ENCODE results near the gene BIRC7. TPM values are rescaled to one million over a fixed set of nuclear protein-coding genes. Genes with fewer than 3 reads are reported as not detected.
"Not testable (repeated sequence)": the region's sequence is repeated elsewhere in the genome, so short reads cannot be mapped to it uniquely, and the experiment has no call there.

BIRC7 gene
- total RNA-seq, 2 experiments from 2014 or later, result 0.14 TPM; not detected in 1

GRCh38 chr20:63219866-63220521 is 15.7 kb upstream of the BIRC7 start:
- POLR2A ChIA-PET, result interaction anchor here (0.6 kb wide), 1 partner anchor 39 kb away, joined by 3 read pairs; no protein-coding TSS in a partner anchor
- H3K9me3 Mint-ChIP-seq (ENCODE audit: low read depth), result no peaks in the 10 kb centered on the region
- H3K4me3 Mint-ChIP-seq, result no peak overlapping the region
- intact Hi-C loops (cut with DNase I, micrococcal nuclease), result loop anchor here in 1 of 2 experiments (5.0 to 10.0 kb wide), 7 partner anchors 358 to 1098 kb away; partner anchors contain the start of genes ABHD16B, ADRM1, LSM14B and RPS21
- CTCF ChIA-PET, result no interaction called here
- no peak for ATAC-seq
- H3K27me3 Mint-ChIP-seq, result peaks cover 4% of the 10 kb centered on the region
- peaks cover 4% of the 10 kb centered on the region for H3K36me3 Mint-ChIP-seq (ENCODE audit: low read depth)
- peaks cover 8% of the 10 kb centered on the region for H3K4me1 Mint-ChIP-seq
- DNase-seq, result no peak
- peak overlapping the region; percentile 38 for H3K27ac Mint-ChIP-seq

DNA sequence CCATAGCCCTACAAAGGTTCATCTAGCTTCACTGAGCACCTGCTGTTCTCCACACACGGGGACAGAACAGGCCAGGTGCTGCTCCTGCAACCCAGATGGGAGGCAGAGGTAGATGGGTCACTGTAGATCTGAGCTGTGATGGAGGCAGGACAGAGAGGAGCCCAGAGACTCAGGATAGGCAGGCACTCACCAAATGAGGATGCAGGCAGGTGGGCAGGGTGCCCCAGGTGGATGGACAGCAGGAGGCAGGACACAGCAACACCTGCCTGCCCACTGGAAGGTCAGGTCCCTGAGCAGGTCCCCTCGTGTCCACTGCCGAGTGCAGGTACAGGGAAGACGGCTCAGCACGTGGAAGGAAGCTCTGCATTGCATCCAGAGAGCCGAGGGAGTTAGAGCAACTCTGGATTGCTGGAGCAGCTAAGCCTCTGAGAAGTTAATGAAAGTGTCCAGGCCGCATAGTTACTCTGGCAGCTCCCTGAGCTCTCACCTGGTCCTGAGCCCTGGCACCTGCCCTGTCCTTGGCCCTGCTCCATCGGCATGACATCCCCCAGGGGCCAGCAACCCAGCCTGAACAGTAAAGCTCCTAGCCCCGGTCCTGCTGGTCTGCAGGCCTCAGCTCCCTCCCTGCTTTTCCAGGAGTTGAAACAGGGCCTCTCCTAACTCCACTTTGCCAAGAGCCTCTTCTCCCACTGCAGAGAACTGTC is 14.9 kb upstream of the BIRC7 start:
- Mint-ChIP-seq H3K27ac (no peak overlapping the region), H3K9me3 (ENCODE audit: low read depth) (no peaks in the 10 kb centered on the region), H3K4me1 (peaks cover 5% of the 10 kb centered on the region), H3K4me3 (no peak overlapping the region), H3K27me3 (peaks cover 4% of the 10 kb centered on the region), H3K36me3 (ENCODE audit: low read depth) (no peaks in the 10 kb centered on the region)
- ChIA-PET CTCF (interaction anchor here (0.7 kb wide), 1 partner anchor 221 kb away, joined by 3 read pairs; no protein-coding TSS in a partner anchor), POLR2A (no interaction called here)
- DNase-seq (no peak), ATAC-seq (no peak)
- intact Hi-C loops (cut with DNase I, micrococcal nuclease), result no loop called here

DNA sequence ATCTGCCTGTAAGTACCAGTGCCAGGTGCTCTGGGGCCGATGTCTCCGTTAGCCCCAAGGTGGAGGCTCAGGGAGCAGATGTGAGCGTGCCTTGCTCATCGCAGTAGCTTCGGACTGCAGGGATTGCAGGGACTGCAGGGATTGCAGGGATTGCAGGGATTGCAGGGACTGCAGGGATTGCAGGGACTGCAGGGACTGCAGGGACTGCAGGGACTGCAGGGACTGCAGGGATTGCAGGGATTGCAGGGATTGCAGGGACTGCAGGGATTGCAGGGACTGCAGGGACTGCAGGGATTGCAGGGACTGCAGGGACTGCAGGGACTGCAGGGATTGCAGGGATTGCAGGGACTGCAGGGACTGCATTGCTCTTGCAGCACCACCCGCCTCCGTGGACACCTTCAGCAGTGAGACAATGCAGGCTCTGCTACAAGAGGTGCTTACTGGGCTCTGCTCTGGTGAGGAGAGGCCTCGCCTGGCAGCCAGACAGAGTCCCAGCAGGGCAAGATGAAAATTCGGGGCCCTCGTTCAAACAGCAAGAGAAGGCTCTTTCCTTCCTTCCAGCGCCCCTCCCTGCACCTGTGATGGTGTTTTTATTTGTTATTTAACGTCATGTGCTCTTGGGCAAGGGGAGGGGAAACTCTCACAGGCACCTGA is 14.2 kb upstream of the BIRC7 start:
- ATAC-seq; H3K27me3 Mint-ChIP-seq; POLR2A ChIA-PET; H3K4me3 Mint-ChIP-seq; H3K9me3 Mint-ChIP-seq (ENCODE audit: low read depth); DNase-seq; H3K4me1 Mint-ChIP-seq; CTCF ChIA-PET; H3K36me3 Mint-ChIP-seq (ENCODE audit: low read depth); H3K27ac Mint-ChIP-seq: not testable (repeated sequence)
- intact Hi-C loops (cut with DNase I, micrococcal nuclease), result loop anchor here (2.0 kb wide), 2 partner anchors 31 to 161 kb away; no protein-coding TSS in a partner anchor

DNA sequence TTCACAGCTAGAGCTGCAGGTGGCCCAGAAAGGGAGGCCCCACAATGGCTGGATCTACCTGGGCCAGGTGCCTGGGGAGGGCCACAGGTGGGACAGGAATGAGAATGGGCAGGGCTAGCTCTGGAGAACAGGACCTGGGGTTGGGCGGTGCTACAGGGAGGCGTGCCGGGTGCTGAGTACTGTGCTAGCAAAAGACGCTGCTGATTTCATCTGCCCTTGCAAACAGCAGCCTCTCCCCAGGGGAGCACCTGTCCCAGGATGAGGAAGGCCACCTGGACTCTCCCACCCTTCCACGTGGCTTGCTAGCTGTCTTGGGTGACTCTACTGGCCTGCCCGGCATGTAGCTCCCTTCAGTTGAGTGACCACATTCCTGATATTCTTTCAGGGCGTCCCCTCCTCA is 13.2 kb upstream of the BIRC7 start:
- POLR2A ChIA-PET, result no interaction called here
- H3K4me1 Mint-ChIP-seq, result no peaks in the 10 kb centered on the region
- DNase-seq, result no peak

GRCh38 chr20:63223121-63223825 is 12.4 kb upstream of the BIRC7 start:
- POLR2A ChIA-PET, result interaction anchor here (0.6 kb wide), 1 partner anchor 158 kb away, joined by 5 read pairs; no protein-coding TSS in a partner anchor
- Mint-ChIP-seq H3K4me3 (no peak overlapping the region), H3K27ac (no peak overlapping the region)

More for the DNA sequence above, 13.2 kb upstream of the BIRC7 start:
- Mint-ChIP-seq H3K27me3 (peaks cover 4% of the 10 kb centered on the region), H3K36me3 (ENCODE audit: low read depth) (no peaks in the 10 kb centered on the region), H3K4me3 (no peak overlapping the region), H3K27ac (no peak overlapping the region), H3K9me3 (ENCODE audit: low read depth) (no peaks in the 10 kb centered on the region)
- CTCF ChIA-PET, result interaction anchor here (0.8 to 3.7 kb wide), 10 partner anchors 10 to 600 kb away, joined by 3 to 22 read pairs (median 7); partner anchors contain the start of gene BIRC7
- intact Hi-C loops (cut with DNase I, micrococcal nuclease), result loop anchor here (2.0 kb wide), 2 partner anchors 30 to 160 kb away; no protein-coding TSS in a partner anchor
- ATAC-seq, result no peak

DNA sequence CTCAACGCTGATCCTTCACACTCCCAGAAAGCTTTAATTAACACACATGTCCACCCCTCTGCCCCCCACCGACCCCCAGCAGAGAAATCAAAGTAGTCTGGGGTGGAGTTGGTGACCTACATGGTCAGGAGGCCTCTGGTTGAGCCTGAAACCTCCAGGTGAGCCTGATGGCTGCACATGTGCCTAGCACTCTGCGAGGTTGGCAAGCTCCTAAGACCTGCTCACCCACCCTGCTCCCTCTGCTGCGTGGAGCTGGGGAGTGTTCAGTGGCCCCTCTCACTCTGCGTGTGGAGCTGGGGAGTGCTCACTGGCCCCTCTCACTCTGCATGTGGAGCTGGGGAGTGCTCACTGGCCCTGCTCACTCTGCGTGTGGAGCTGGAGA is 11.9 kb upstream of the BIRC7 start:
- H3K4me3 Mint-ChIP-seq, result no peak overlapping the region
- H3K9me3 Mint-ChIP-seq (ENCODE audit: low read depth), result no peaks in the 10 kb centered on the region
- ChIA-PET POLR2A (no interaction called here), CTCF (interaction anchor here (0.6 to 3.7 kb wide), 23 partner anchors 9 to 251 kb away, joined by 3 to 22 read pairs (median 4); partner anchors contain the start of genes ARFGAP1 and BIRC7)
- H3K27me3 Mint-ChIP-seq, result peaks cover 4% of the 10 kb centered on the region
- intact Hi-C loops (cut with DNase I, micrococcal nuclease), result loop anchor here (1.0 to 2.0 kb wide), 4 partner anchors 29 to 159 kb away; no protein-coding TSS in a partner anchor
- DNase-seq, result no peak
- H3K36me3 Mint-ChIP-seq (ENCODE audit: low read depth), result no peaks in the 10 kb centered on the region
- ATAC-seq, result no peak
- no peaks in the 10 kb centered on the region for H3K4me1 Mint-ChIP-seq
- H3K27ac Mint-ChIP-seq, result no peak overlapping the region

More at GRCh38 chr20:63223121-63223825, 12.4 kb upstream of the BIRC7 start:
- peaks cover 4% of the 10 kb centered on the region for H3K27me3 Mint-ChIP-seq
- H3K36me3 Mint-ChIP-seq (ENCODE audit: low read depth), result no peaks in the 10 kb centered on the region
- intact Hi-C loops (cut with DNase I, micrococcal nuclease), result loop anchor here (1.0 to 2.0 kb wide), 4 partner anchors 30 to 160 kb away; no protein-coding TSS in a partner anchor
- ATAC-seq (peak; percentile 75), DNase-seq (peak; percentile 68)
- H3K4me1 Mint-ChIP-seq, result no peaks in the 10 kb centered on the region
- CTCF ChIA-PET, result interaction anchor here (0.6 to 3.7 kb wide), 27 partner anchors 9 to 904 kb away, joined by 3 to 22 read pairs (median 4); partner anchors contain the start of genes ARFGAP1 and BIRC7
- no peaks in the 10 kb centered on the region for H3K9me3 Mint-ChIP-seq (ENCODE audit: low read depth)

DNA sequence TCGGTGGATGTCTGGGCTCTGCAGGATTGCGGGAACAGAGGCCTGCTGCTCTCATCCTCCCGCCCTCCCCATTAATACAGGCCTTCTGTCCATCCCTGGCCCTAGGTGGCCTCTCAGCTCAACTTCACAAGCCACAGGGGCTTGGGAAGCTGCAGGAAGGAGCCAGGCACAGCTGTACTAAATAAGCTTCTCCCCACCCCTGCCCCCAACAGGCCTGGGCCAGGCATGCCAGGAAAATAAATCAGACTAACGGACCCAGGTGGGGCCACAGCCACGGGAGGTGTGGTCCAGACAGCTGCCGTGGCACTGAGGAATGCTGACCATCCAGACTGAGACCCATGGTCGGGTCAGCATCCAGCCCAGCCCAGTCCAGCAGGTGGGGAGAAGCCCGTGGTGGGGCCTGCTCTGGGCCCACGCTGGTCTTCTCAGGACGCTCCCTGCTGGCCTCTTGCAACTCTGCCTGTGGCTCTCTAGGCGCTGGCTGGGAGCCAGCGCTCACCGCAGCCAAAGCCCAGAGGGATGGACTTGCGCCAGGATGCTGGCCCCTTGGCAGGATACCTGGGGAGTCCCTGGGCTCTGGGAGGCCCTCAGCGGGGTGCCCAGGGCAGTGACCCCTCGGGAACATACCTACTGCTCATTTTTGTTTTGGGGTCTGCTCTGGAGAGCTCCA is 11.2 kb upstream of the BIRC7 start:
- no peaks in the 10 kb centered on the region for H3K36me3 Mint-ChIP-seq (ENCODE audit: low read depth)
- DNase-seq (no peak), ATAC-seq (no peak)
- CTCF ChIA-PET, result interaction anchor here (0.5 to 3.7 kb wide), 19 partner anchors 8 to 713 kb away, joined by 3 to 22 read pairs (median 6); partner anchors contain the start of genes ARFGAP1 and BIRC7
- no peak overlapping the region for H3K27ac Mint-ChIP-seq
- intact Hi-C loops (cut with DNase I, micrococcal nuclease), result no loop called here
- POLR2A ChIA-PET, result no interaction called here
- peaks cover 7% of the 10 kb centered on the region for H3K27me3 Mint-ChIP-seq
- no peak overlapping the region for H3K4me3 Mint-ChIP-seq
- H3K9me3 Mint-ChIP-seq (ENCODE audit: low read depth), result no peaks in the 10 kb centered on the region
- H3K4me1 Mint-ChIP-seq, result no peaks in the 10 kb centered on the region

GRCh38 chr20:63225082-63225454 is 10.6 kb upstream of the BIRC7 start:
- no peak overlapping the region for H3K27ac Mint-ChIP-seq
- H3K36me3 Mint-ChIP-seq (ENCODE audit: low read depth), result no peaks in the 10 kb centered on the region
- ATAC-seq (no peak), DNase-seq (no peak)
- H3K9me3 Mint-ChIP-seq (ENCODE audit: low read depth), result no peaks in the 10 kb centered on the region
- no peaks in the 10 kb centered on the region for H3K4me1 Mint-ChIP-seq
- peaks cover 6% of the 10 kb centered on the region for H3K27me3 Mint-ChIP-seq
- H3K4me3 Mint-ChIP-seq, result no peak overlapping the region
- ChIA-PET POLR2A (no interaction called here), CTCF (interaction anchor here (0.6 to 3.7 kb wide), 8 partner anchors 10 to 189 kb away, joined by 3 to 22 read pairs (median 5); partner anchors contain the start of gene BIRC7)
- intact Hi-C loops (cut with DNase I, micrococcal nuclease), result no loop called here

DNA sequence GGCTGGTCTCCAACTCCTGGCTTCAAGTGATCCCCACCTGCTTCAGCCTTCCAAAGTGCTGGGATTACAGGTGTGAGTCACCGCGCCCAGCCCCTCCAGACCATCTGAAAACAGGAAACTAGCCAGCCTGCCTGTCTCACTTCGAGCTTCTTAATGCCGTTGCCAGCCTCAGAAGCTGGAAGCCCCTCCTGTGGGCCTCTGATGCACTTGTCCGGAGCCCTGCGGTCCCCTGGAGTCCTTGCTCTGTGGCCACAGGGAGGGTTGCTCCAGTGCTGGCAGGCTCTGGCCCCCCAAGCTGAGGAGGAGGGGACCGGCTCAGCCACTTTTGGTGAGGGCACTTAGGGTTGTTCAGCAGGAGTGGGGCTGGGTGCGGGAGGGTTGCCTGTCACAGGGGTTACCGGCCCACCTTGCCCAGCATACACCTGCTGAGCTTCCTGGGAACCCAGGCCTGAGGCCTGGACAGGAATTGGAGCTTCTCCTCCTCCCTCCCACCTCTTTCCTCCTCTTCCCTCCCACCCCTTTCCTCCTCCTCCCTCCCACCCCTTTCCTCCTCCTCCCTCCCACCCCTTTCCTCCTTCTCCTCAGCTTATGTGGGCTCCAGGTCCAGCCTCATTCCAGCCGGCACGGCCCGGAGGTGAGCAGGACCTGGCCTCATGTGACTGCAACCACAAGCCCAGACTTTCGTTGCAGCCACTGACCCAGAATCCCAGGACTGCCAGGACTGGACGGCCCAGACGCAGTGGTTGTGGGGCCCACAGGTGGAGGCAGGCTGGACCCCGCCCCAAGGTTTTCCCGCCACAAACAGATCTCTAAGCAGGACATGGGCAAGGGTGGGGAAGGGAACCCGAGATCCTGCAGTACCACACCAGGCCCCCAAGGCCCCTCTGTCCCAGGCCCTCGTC is 9.4 kb upstream of the BIRC7 start:
- no peaks in the 10 kb centered on the region for H3K9me3 Mint-ChIP-seq (ENCODE audit: low read depth)
- ChIA-PET POLR2A (no interaction called here), CTCF (interaction anchor here (1.6 to 3.7 kb wide), 3 partner anchors 9 to 154 kb away, joined by 6 to 17 read pairs (median 6); partner anchors contain the start of gene BIRC7)
- DNase-seq (no peak), ATAC-seq (no peak)
- H3K27me3 Mint-ChIP-seq, result peaks cover 7% of the 10 kb centered on the region
- H3K27ac Mint-ChIP-seq, result no peak overlapping the region
- no peaks in the 10 kb centered on the region for H3K4me1 Mint-ChIP-seq
- no peaks in the 10 kb centered on the region for H3K36me3 Mint-ChIP-seq (ENCODE audit: low read depth)
- intact Hi-C loops (cut with DNase I, micrococcal nuclease), result no loop called here
- no peak overlapping the region for H3K4me3 Mint-ChIP-seq

DNA sequence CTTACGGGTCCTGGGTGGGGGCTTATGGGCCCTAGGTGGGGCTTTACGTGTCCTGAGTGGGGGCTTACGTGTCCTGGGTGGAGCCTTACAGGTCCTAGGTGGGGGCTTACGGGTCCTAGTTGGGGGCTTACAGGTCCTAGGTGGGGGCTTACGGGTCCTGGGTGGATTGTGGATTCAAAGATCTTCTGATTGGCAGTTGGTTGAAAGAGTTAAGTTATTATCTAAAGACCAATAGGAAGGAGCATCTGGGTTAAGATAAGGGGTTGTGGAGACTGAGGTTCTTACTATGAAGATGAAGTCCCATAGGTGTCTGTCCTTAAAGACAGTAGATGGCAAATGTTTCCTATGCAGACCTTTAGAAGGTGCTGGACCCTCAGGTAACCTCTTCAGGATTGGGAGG is 8.4 kb upstream of the BIRC7 start:
- CTCF ChIA-PET, result no interaction called here
- POLR2A ChIA-PET, result no interaction called here
- H3K27ac Mint-ChIP-seq, result no peak overlapping the region
- DNase-seq (no peak), ATAC-seq (no peak)
- H3K36me3 Mint-ChIP-seq (ENCODE audit: low read depth), result no peaks in the 10 kb centered on the region
- H3K4me3 Mint-ChIP-seq, result no peak overlapping the region
- intact Hi-C loops (cut with DNase I, micrococcal nuclease), result no loop called here
- H3K27me3 Mint-ChIP-seq, result peaks cover 15% of the 10 kb centered on the region
- H3K9me3 Mint-ChIP-seq (ENCODE audit: low read depth), result no peaks in the 10 kb centered on the region
- H3K4me1 Mint-ChIP-seq, result no peaks in the 10 kb centered on the region

Data from activated CD4-positive, alpha-beta T cell treated with anti-CD3 and anti-CD28 coated beads for 36 hours (primary cell).